HEK293 (cell line): Measurements from ENCODE around the gene GRAMD1C.
A peak's percentile ranks its signal among the peaks of the same experiment; 100 is the strongest.

Experiments
- CTCF ChIA-PET: fragments of 350-600 bp; formaldehyde crosslinking; extraction: SDS; loops from one replicate; lab custom pipeline; 2021; ENCODE audit warnings: antibody characterized with exemption; lab: Yijun Ruan, JAX
- POLR2A ChIA-PET: fragments of 300-600 bp; formaldehyde crosslinking; extraction: SDS; loops from one replicate; lab custom pipeline; 2020; ENCODE audit warnings: antibody characterized with exemption, inconsistent platforms; lab: Yijun Ruan, JAX
- H3K27ac ChIP-seq: fragments of 200-500 bp; sonication (Bioruptor generic); 2 replicates; pipeline ENCODE4 v1.5.1; 2014; ENCODE audit warnings: low read depth, low read length, control low read depth, inconsistent platforms; ENCODE audit errors: extremely low read depth
- H3K36me3 ChIP-seq, 2 experiments: fragments of 200-500 bp in 1 of 2; sonication (Bioruptor generic) in 1 of 2; 1 replicate in 1 of 2; 2 replicates in 1 of 2; pipeline ENCODE4 v1.5.1; 2014 to 2017; ENCODE audit warnings: inconsistent platforms in 2 of 2, low read length in 2 of 2; ENCODE audit not compliant: control insufficient read depth in 2 of 2, insufficient read depth in 1 of 2
- H3K4me1 ChIP-seq: fragments of 200-500 bp; sonication (Bioruptor generic); 2 replicates; pipeline ENCODE4 v1.5.1; 2014; ENCODE audit warnings: mild to moderate bottlenecking, low read length, inconsistent platforms; ENCODE audit not compliant: control insufficient read depth, insufficient read depth
- H3K4me3 ChIP-seq: 2 replicates; pipeline ENCODE4 v1.5.1; 2011; ENCODE audit warnings: low read depth, mild to moderate bottlenecking, control low read depth, low read length, moderate library complexity
- H3K9me3 ChIP-seq: fragments of 200-500 bp; sonication (Bioruptor generic); 2 replicates; pipeline ENCODE4 v1.5.1; 2014; ENCODE audit warnings: low read depth, low read length, inconsistent platforms; ENCODE audit not compliant: control insufficient read depth, insufficient read depth
- BCL11A ChIP-seq: fragments of 450-650 bp; formaldehyde crosslinking; IDR thresholded peaks from 2 replicates; pipeline ENCODE4 v1.5.1; 2016; ENCODE audit warnings: low read depth, missing biosample characterization, missing genetic modification characterization
- GFI1B ChIP-seq: fragments of 450-650 bp; formaldehyde crosslinking; IDR thresholded peaks from 2 replicates; pipeline ENCODE4 v1.5.1; 2016; ENCODE audit warnings: missing biosample characterization, missing genetic modification characterization
- GLIS2 ChIP-seq: fragments of 450-650 bp; formaldehyde crosslinking; IDR thresholded peaks from 2 replicates; pipeline ENCODE4 v1.5.1; 2016; ENCODE audit warnings: missing biosample characterization, missing genetic modification characterization
- KLF1 ChIP-seq: fragments of 450-650 bp; formaldehyde crosslinking; IDR thresholded peaks from 2 replicates; pipeline ENCODE4 v1.5.1; 2016; ENCODE audit warnings: missing biosample characterization, missing genetic modification characterization
- MYNN ChIP-seq: fragments of 450-650 bp; formaldehyde crosslinking; IDR thresholded peaks from 2 replicates; pipeline ENCODE4 v1.5.1; 2016; ENCODE audit warnings: missing biosample characterization, missing genetic modification characterization, borderline replicate concordance
- SCRT1 ChIP-seq: fragments of 450-650 bp; formaldehyde crosslinking; IDR thresholded peaks from 2 replicates; pipeline ENCODE4 v1.5.1; 2016; ENCODE audit warnings: missing biosample characterization, missing genetic modification characterization, borderline replicate concordance
- SCRT2 ChIP-seq: fragments of 450-650 bp; formaldehyde crosslinking; IDR thresholded peaks from 2 replicates; pipeline ENCODE4 v1.5.1; 2016; ENCODE audit warnings: missing biosample characterization, missing genetic modification characterization
- SP7 ChIP-seq: fragments of 450-650 bp; formaldehyde crosslinking; IDR thresholded peaks from 2 replicates; pipeline ENCODE4 v1.5.1; 2016; ENCODE audit warnings: missing biosample characterization, missing genetic modification characterization
- ZBTB48 ChIP-seq: fragments of 450-650 bp; formaldehyde crosslinking; IDR thresholded peaks from 2 replicates; pipeline ENCODE4 v1.5.1; 2016; ENCODE audit warnings: missing biosample characterization, missing genetic modification characterization
- ZFP37 ChIP-seq: fragments of 450-650 bp; formaldehyde crosslinking; IDR thresholded peaks from 2 replicates; pipeline ENCODE4 v1.5.1; 2016; ENCODE audit warnings: missing biosample characterization, missing genetic modification characterization
- ZNF169 ChIP-seq: fragments of 450-650 bp; formaldehyde crosslinking; IDR thresholded peaks from 2 replicates; pipeline ENCODE4 v1.5.1; 2016; ENCODE audit warnings: missing biosample characterization, missing genetic modification characterization
- ZNF19 ChIP-seq: fragments of 450-650 bp; formaldehyde crosslinking; IDR thresholded peaks from 2 replicates; pipeline ENCODE4; 2016; ENCODE audit warnings: missing biosample characterization, missing genetic modification characterization, low read depth
- ZNF274 ChIP-seq, 2 experiments: fragments of 200-500 bp in 1 of 2; fragments of 450-650 bp in 1 of 2; sonication (Bioruptor generic) in 1 of 2; formaldehyde crosslinking in 1 of 2; IDR thresholded peaks; 2 replicates each; pipeline versions ENCODE4 v1.5.1 to v1.6.1; 2014 to 2016; ENCODE audit warnings: borderline replicate concordance in 1 of 2, inconsistent platforms in 1 of 2, low read length in 1 of 2, missing biosample characterization in 1 of 2, missing genetic modification characterization in 1 of 2
- ZNF366 ChIP-seq: fragments of 450-650 bp; formaldehyde crosslinking; conservative IDR thresholded peaks from 2 replicates; pipeline ENCODE4 v1.5.1; 2016; ENCODE audit warnings: missing biosample characterization, missing genetic modification characterization
- ZNF510 ChIP-seq: fragments of 450-650 bp; formaldehyde crosslinking; IDR thresholded peaks from 2 replicates; pipeline ENCODE4 v1.5.1; 2018; ENCODE audit warnings: mild to moderate bottlenecking, missing genetic modification characterization, missing biosample characterization; ENCODE audit not compliant: insufficient replicate concordance
- ZNF571 ChIP-seq: fragments of 450-650 bp; formaldehyde crosslinking; IDR thresholded peaks from 2 replicates; pipeline ENCODE4 v1.5.0; 2017; ENCODE audit warnings: missing biosample characterization, missing genetic modification characterization
- ZNF654 ChIP-seq: fragments of 450-650 bp; formaldehyde crosslinking; IDR thresholded peaks from 2 replicates; pipeline ENCODE4 v1.5.1; 2016; ENCODE audit warnings: low read depth, missing biosample characterization, missing genetic modification characterization
- ZNF677 ChIP-seq: fragments of 450-650 bp; IDR thresholded peaks from 2 replicates; pipeline ENCODE4 v1.5.0; 2018; ENCODE audit warnings: missing biosample characterization, mild to moderate bottlenecking, missing genetic modification characterization, moderate library complexity
- TF ChIP-seq, protein P1 (sequence below): fragments of 450-650 bp; formaldehyde crosslinking; IDR thresholded peaks from 2 replicates; pipeline ENCODE4 v1.5.1; 2016; ENCODE audit warnings: missing biosample characterization, missing genetic modification characterization
- TF ChIP-seq, protein P2 (sequence below): sonication (generic); formaldehyde crosslinking; IDR thresholded peaks from 2 replicates; pipeline ENCODE4 v1.8.1; 2022; ENCODE audit warnings: mild to moderate bottlenecking, moderate library complexity, missing genetic modification reagents
- TF ChIP-seq, protein P3 (sequence below): fragments of 450-650 bp; formaldehyde crosslinking; IDR thresholded peaks from 2 replicates; pipeline ENCODE4 v1.5.1; 2016; ENCODE audit warnings: missing biosample characterization, missing genetic modification characterization
- TF ChIP-seq, protein P4 (sequence below): fragments of 450-650 bp; formaldehyde crosslinking; IDR thresholded peaks from 2 replicates; pipeline ENCODE4 v1.5.1; 2016; ENCODE audit warnings: missing biosample characterization, missing genetic modification characterization
- TF ChIP-seq, protein P5 (sequence below): fragments of 450-650 bp; formaldehyde crosslinking; IDR thresholded peaks from 2 replicates; pipeline ENCODE4 v1.5.0; 2017; ENCODE audit warnings: missing biosample characterization, missing genetic modification characterization, borderline replicate concordance
- TF ChIP-seq, protein P6 (sequence below): fragments of 450-650 bp; formaldehyde crosslinking; IDR thresholded peaks from 2 replicates; pipeline ENCODE4 v1.5.1; 2016; ENCODE audit warnings: missing biosample characterization, missing genetic modification characterization

Gene GRAMD1C

DNA sequence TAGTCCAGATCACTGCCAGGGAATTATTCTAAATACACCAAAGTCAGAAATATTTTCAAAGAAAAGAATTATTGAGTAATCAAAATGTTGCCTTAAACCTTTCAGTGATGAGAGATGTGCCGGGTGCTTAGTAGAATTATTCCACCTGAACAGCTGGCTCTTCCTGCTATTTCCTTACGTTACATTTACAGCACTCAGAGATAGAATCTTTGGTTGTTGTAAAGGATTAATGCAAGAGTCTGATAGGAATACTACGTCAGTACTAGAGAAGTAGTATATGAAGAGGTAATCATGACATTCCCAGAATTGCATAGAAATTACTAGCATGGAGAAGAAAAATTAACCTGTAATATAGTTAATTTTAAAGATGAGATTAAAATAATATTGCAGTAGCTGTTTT, 58.3 kb downstream of the GRAMD1C start:
- CTCF ChIA-PET = interaction anchor here (0.6 to 0.8 kb wide), 3 partner anchors 8 to 105 kb away, joined by 3 to 5 read pairs (median 3); no protein-coding TSS in a partner anchor
- H3K4me1 ChIP-seq = no peaks in the 10 kb centered on the region
- TF ChIP-seq, protein P1, sequence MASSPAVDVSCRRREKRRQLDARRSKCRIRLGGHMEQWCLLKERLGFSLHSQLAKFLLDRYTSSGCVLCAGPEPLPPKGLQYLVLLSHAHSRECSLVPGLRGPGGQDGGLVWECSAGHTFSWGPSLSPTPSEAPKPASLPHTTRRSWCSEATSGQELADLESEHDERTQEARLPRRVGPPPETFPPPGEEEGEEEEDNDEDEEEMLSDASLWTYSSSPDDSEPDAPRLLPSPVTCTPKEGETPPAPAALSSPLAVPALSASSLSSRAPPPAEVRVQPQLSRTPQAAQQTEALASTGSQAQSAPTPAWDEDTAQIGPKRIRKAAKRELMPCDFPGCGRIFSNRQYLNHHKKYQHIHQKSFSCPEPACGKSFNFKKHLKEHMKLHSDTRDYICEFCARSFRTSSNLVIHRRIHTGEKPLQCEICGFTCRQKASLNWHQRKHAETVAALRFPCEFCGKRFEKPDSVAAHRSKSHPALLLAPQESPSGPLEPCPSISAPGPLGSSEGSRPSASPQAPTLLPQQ (tag by site-specific recombination) = no peak
- TF ChIP-seq, protein P2, sequence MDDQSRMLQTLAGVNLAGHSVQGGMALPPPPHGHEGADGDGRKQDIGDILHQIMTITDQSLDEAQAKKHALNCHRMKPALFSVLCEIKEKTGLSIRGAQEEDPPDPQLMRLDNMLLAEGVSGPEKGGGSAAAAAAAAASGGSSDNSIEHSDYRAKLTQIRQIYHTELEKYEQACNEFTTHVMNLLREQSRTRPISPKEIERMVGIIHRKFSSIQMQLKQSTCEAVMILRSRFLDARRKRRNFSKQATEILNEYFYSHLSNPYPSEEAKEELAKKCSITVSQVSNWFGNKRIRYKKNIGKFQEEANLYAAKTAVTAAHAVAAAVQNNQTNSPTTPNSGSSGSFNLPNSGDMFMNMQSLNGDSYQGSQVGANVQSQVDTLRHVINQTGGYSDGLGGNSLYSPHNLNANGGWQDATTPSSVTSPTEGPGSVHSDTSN (CRISPR knock-in tag) = no peak
- no peak for TF ChIP-seq ZNF169 (tag by site-specific recombination)
- TF ChIP-seq ZNF510 (tag by site-specific recombination) = no peak
- TF ChIP-seq ZBTB48 = no peak
- TF ChIP-seq BCL11A (tag by site-specific recombination) = no peak
- TF ChIP-seq, protein P3, sequence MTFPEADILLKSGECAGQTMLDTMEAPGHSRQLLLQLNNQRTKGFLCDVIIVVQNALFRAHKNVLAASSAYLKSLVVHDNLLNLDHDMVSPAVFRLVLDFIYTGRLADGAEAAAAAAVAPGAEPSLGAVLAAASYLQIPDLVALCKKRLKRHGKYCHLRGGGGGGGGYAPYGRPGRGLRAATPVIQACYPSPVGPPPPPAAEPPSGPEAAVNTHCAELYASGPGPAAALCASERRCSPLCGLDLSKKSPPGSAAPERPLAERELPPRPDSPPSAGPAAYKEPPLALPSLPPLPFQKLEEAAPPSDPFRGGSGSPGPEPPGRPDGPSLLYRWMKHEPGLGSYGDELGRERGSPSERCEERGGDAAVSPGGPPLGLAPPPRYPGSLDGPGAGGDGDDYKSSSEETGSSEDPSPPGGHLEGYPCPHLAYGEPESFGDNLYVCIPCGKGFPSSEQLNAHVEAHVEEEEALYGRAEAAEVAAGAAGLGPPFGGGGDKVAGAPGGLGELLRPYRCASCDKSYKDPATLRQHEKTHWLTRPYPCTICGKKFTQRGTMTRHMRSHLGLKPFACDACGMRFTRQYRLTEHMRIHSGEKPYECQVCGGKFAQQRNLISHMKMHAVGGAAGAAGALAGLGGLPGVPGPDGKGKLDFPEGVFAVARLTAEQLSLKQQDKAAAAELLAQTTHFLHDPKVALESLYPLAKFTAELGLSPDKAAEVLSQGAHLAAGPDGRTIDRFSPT (tag by site-specific recombination) = no peak
- no peak for TF ChIP-seq ZNF677 (tag by site-specific recombination)
- TF ChIP-seq, protein P4, sequence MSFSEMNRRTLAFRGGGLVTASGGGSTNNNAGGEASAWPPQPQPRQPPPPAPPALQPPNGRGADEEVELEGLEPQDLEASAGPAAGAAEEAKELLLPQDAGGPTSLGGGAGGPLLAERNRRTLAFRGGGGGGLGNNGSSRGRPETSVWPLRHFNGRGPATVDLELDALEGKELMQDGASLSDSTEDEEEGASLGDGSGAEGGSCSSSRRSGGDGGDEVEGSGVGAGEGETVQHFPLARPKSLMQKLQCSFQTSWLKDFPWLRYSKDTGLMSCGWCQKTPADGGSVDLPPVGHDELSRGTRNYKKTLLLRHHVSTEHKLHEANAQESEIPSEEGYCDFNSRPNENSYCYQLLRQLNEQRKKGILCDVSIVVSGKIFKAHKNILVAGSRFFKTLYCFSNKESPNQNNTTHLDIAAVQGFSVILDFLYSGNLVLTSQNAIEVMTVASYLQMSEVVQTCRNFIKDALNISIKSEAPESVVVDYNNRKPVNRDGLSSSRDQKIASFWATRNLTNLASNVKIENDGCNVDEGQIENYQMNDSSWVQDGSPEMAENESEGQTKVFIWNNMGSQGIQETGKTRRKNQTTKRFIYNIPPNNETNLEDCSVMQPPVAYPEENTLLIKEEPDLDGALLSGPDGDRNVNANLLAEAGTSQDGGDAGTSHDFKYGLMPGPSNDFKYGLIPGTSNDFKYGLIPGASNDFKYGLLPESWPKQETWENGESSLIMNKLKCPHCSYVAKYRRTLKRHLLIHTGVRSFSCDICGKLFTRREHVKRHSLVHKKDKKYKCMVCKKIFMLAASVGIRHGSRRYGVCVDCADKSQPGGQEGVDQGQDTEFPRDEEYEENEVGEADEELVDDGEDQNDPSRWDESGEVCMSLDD (tag by site-specific recombination) = no peak
- TF ChIP-seq SCRT1 (tag by site-specific recombination) = no peak
- TF ChIP-seq GLIS2 (tag by site-specific recombination) = no peak
- TF ChIP-seq, all 188 proteins: peak for 0

DNA sequence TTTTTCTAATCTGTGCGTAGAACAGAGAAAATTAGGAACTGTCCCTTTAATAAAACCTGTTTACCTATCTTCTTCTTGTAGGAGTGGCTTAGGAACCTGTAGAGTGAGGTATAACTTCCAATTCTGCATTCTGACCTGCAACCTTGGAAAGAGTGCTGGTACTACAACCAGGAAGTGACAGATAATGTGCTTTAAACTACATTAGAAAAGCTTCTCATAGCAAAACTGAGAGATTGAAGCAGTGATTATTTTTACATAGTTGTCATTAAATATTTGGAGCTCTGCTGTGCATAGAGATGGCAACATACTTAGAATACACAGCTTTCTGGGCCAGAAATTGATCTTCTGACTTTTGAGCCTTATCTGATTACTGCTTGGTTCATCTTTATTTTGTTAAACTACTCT, 58.8 kb downstream of the GRAMD1C start:
- H3K27ac ChIP-seq = no peak overlapping the region
- no peaks in the 10 kb centered on the region for H3K36me3 ChIP-seq
- H3K4me1 ChIP-seq = no peaks in the 10 kb centered on the region
- ChIA-PET POLR2A (no interaction called here), CTCF (interaction anchor here (0.6 kb wide), 1 partner anchor 53 kb away, joined by 3 read pairs; no protein-coding TSS in a partner anchor)
- no peak overlapping the region for H3K4me3 ChIP-seq
- no peaks in the 10 kb centered on the region for H3K9me3 ChIP-seq
- TF ChIP-seq ZNF366 (tag by site-specific recombination) (no peak), ZNF654 (tag by site-specific recombination) (no peak), SCRT2 (tag by site-specific recombination) (peak; percentile 66), MYNN (no peak), ZNF274 (IDR thresholded peaks at IDR 0.05; ENCODE audit: low read length) (no peak), ZNF274 (tag by site-specific recombination; IDR thresholded peaks at IDR 0.05; ENCODE audit: borderline replicate concordance) (no peak), GFI1B (tag by site-specific recombination) (no peak), ZNF19 (tag by site-specific recombination) (no peak), ZFP37 (no peak), KLF1 (tag by site-specific recombination) (no peak), ZNF571 (no peak), SP7 (no peak)
- TF ChIP-seq, protein P5, sequence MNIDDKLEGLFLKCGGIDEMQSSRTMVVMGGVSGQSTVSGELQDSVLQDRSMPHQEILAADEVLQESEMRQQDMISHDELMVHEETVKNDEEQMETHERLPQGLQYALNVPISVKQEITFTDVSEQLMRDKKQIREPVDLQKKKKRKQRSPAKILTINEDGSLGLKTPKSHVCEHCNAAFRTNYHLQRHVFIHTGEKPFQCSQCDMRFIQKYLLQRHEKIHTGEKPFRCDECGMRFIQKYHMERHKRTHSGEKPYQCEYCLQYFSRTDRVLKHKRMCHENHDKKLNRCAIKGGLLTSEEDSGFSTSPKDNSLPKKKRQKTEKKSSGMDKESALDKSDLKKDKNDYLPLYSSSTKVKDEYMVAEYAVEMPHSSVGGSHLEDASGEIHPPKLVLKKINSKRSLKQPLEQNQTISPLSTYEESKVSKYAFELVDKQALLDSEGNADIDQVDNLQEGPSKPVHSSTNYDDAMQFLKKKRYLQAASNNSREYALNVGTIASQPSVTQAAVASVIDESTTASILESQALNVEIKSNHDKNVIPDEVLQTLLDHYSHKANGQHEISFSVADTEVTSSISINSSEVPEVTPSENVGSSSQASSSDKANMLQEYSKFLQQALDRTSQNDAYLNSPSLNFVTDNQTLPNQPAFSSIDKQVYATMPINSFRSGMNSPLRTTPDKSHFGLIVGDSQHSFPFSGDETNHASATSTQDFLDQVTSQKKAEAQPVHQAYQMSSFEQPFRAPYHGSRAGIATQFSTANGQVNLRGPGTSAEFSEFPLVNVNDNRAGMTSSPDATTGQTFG (tag by site-specific recombination) = no peak
- TF ChIP-seq, protein P6, sequence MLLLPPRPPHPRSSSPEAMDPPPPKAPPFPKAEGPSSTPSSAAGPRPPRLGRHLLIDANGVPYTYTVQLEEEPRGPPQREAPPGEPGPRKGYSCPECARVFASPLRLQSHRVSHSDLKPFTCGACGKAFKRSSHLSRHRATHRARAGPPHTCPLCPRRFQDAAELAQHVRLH (tag by site-specific recombination) = no peak

More for the DNA sequence above, 58.3 kb downstream of the GRAMD1C start:
- Histone ChIP-seq H3K4me3 (no peak overlapping the region), H3K27ac (no peak overlapping the region), H3K9me3 (no peaks in the 10 kb centered on the region), H3K36me3 (no peaks in the 10 kb centered on the region)
- POLR2A ChIA-PET = no interaction called here
